Suprapubic skin (tissue), 4 donors: ENCODE measurements around the gene ABCA13. TPM values are rescaled to one million over a fixed set of nuclear protein-coding genes. Genes with fewer than 3 reads are reported as not detected.

ENCODE experiments used
- DNase-seq, 2 donors: peaks; one replicate each; pipeline ENCODE4 v3.0.0-alpha.2; 2019; ENCODE audit warnings: low spot score in 2 of 2
- H3K27ac ChIP-seq: fragments of 200-600 bp; sonication (generic); one replicate; pipeline ENCODE4 v1.5.1; 2019
- H3K27me3 ChIP-seq: fragments of 200-600 bp; sonication (generic); one replicate; pipeline ENCODE4 v1.5.1; 2019
- H3K36me3 ChIP-seq: fragments of 200-600 bp; sonication (generic); one replicate; pipeline ENCODE4 v1.5.1; 2019
- H3K4me1 ChIP-seq: fragments of 200-600 bp; sonication (generic); one replicate; pipeline ENCODE4 v1.5.1; 2019
- H3K4me3 ChIP-seq: fragments of 200-600 bp; sonication (generic); one replicate; pipeline ENCODE4 v1.5.1; 2019; ENCODE audit warnings: mild to moderate bottlenecking
- H3K9me3 ChIP-seq: fragments of 200-600 bp; sonication (generic); one replicate; pipeline ENCODE4 v1.5.1; 2019
- CTCF ChIP-seq, 2 donors: fragments of 200-600 bp in 1 of 2; fragments of 450-650 bp in 1 of 2; sonication (generic) in 1 of 2; IDR thresholded peaks; one replicate each; pipeline ENCODE4 v1.5.1; 2016 to 2019; ENCODE audit warnings: antibody characterized with exemption in 2 of 2, mild to moderate bottlenecking in 1 of 2, moderate library complexity in 1 of 2
- EP300 ChIP-seq: sonication (generic); formaldehyde crosslinking; IDR thresholded peaks from one replicate; pipeline ENCODE4 v1.6.1; 2017; ENCODE audit warnings: antibody characterized with exemption
- POLR2A ChIP-seq, 2 donors: fragments of 450-650 bp; IDR thresholded peaks; one replicate each; pipeline ENCODE4 v1.6.1; 2017; ENCODE audit warnings: antibody characterized with exemption in 2 of 2, mild to moderate bottlenecking in 2 of 2, moderate library complexity in 2 of 2
- POLR2AphosphoS5 ChIP-seq, 3 donors: sonication (generic); formaldehyde crosslinking; IDR thresholded peaks; one replicate each; pipeline ENCODE4 v1.6.1; 2017; ENCODE audit warnings: antibody characterized with exemption in 3 of 3
- WGBS: methylation state at CpG from one replicate; pipeline ENCODE4 v1.1.5; 2018; 5-methylcytosine and 5-hydroxymethylcytosine counted together
- total RNA-seq, 4 donors: library from RNA; depleted of rRNA; stranded (reverse); fragments of >200 nt; gene quantifications; one replicate each; pipeline ENCODE4 v1.1.0, GENCODE V29; 2016

The ABCA13 gene
- total RNA-seq, 4 donors from 2014 or later = 0.64 to 4.7 (median 2.6) TPM

GRCh38 chr7:48636391-48637015 lies 465.2 kb downstream of the ABCA13 start:
- Histone ChIP-seq H3K36me3 (no peaks in the 10 kb centered on the region), H3K4me3 (no peak overlapping the region), H3K4me1 (peaks cover 3% of the 10 kb centered on the region), H3K27ac (no peak overlapping the region), H3K27me3 (no peaks in the 10 kb centered on the region), H3K9me3 (no peaks in the 10 kb centered on the region)
- 41% methylated on average over 3 of the region's 3 CpGs for WGBS
- TF ChIP-seq POLR2A (IDR thresholded peaks at IDR 0.05) = no peak
- TF ChIP-seq CTCF (IDR thresholded peaks at IDR 0.05) = no peak
- TF ChIP-seq POLR2AphosphoS5 (IDR thresholded peaks at IDR 0.05) = no peak
- TF ChIP-seq EP300 = no peak
- no peak for DNase-seq

- Histone ChIP-seq H3K9me3 (no peaks in the 10 kb centered on the region), H3K27me3 (no peaks in the 10 kb centered on the region), H3K4me3 (no peak overlapping the region), H3K27ac (no peak overlapping the region), H3K4me1 (peaks cover 3% of the 10 kb centered on the region), H3K36me3 (no peaks in the 10 kb centered on the region)
- 55% methylated on average over 1 of the region's 1 CpG for WGBS
- no peak for DNase-seq
- no peak for TF ChIP-seq EP300
- TF ChIP-seq CTCF (IDR thresholded peaks at IDR 0.05) = no peak
- TF ChIP-seq POLR2A (IDR thresholded peaks at IDR 0.05) = no peak
- TF ChIP-seq POLR2AphosphoS5 (IDR thresholded peaks at IDR 0.05) = no peak
Measured at GRCh38 chr7:48637382-48637781, 466.1 kb downstream of the ABCA13 start.

- TF ChIP-seq CTCF (IDR thresholded peaks at IDR 0.05) = no peak
- TF ChIP-seq POLR2A (IDR thresholded peaks at IDR 0.05) = no peak
- TF ChIP-seq POLR2AphosphoS5 (IDR thresholded peaks at IDR 0.05) = no peak
- no peak for TF ChIP-seq EP300
- Histone ChIP-seq H3K9me3 (no peaks in the 10 kb centered on the region), H3K27ac (no peak overlapping the region), H3K27me3 (no peaks in the 10 kb centered on the region), H3K4me3 (no peak overlapping the region), H3K4me1 (peaks cover 3% of the 10 kb centered on the region), H3K36me3 (no peaks in the 10 kb centered on the region)
- DNase-seq = no peak
- 79% methylated on average over 6 of the region's 6 CpGs for WGBS
Measured at GRCh38 chr7:48638041-48638440, 466.8 kb downstream of the ABCA13 start.

- TF ChIP-seq POLR2A (IDR thresholded peaks at IDR 0.05) (no peak), POLR2AphosphoS5 (IDR thresholded peaks at IDR 0.05) (no peak), CTCF (IDR thresholded peaks at IDR 0.05) (no peak), EP300 (no peak)
Measured at GRCh38 chr7:48643431-48644013, 472.3 kb downstream of the ABCA13 start.

GRCh38 chr7:48658138-48658537 lies 486.9 kb downstream of the ABCA13 start:
- TF ChIP-seq EP300 (no peak), POLR2A (IDR thresholded peaks at IDR 0.05) (no peak), CTCF (IDR thresholded peaks at IDR 0.05) (no peak), POLR2AphosphoS5 (IDR thresholded peaks at IDR 0.05) (no peak)
- Histone ChIP-seq H3K4me3 (no peak overlapping the region), H3K36me3 (no peaks in the 10 kb centered on the region), H3K27me3 (no peaks in the 10 kb centered on the region), H3K27ac (no peak overlapping the region), H3K4me1 (no peaks in the 10 kb centered on the region), H3K9me3 (no peaks in the 10 kb centered on the region)
- 91% methylated on average over 2 of the region's 2 CpGs for WGBS
- no peak for DNase-seq

More at GRCh38 chr7:48643431-48644013, 472.3 kb downstream of the ABCA13 start:
- H3K36me3 ChIP-seq = no peaks in the 10 kb centered on the region
- no peak for DNase-seq
- WGBS = 77% methylated on average over 2 of the region's 2 CpGs
- no peak overlapping the region for H3K4me3 ChIP-seq
- no peaks in the 10 kb centered on the region for H3K4me1 ChIP-seq
- H3K27me3 ChIP-seq = no peaks in the 10 kb centered on the region
- no peak overlapping the region for H3K27ac ChIP-seq
- no peaks in the 10 kb centered on the region for H3K9me3 ChIP-seq
